ENCODE results near the gene IGF2BP3. TPM values are rescaled to one million over a fixed set of nuclear protein-coding genes. Genes with fewer than 3 reads are reported as not detected.

IGF2BP3 gene
- total and polyA plus RNA-seq, 4 donors = 0.18 to 60.2 (median 1.5) TPM

GRCh38 chr7:23389701-23390100 is 80.6 kb downstream of the IGF2BP3 start:
- no peak overlapping the region for H3K9ac ChIP-seq (ENCODE audit: insufficient read depth in 1 of 2, low read length in 2 of 2)
- ATAC-seq (ENCODE audit: insufficient read depth, low FRiP score) (no peak), DNase-seq (no peak)
- peaks cover 0 to 10% (median 0%) of the 10 kb centered on the region in 5 donors for H3K4me1 ChIP-seq (ENCODE audit: control insufficient read depth in 5 of 5, insufficient read depth in 5 of 5, low read length in 5 of 5)
- no peak overlapping the region for H3K4me3 ChIP-seq
- no peak overlapping the region for H3K27ac ChIP-seq (ENCODE audit: low read depth in 1 of 2, low read length in 1 of 2)
- WGBS, 2 donors = 94 to 98% methylated on average over 3 of the region's 3 CpGs
- no peak for TF ChIP-seq CTCF (IDR thresholded peaks at IDR 0.05; ENCODE audit: control extremely low read depth, extremely low read depth)
- no peaks in the 10 kb centered on the region for H3K27me3 ChIP-seq (ENCODE audit: control insufficient read depth in 3 of 3, insufficient read depth in 3 of 3, low read length in 2 of 3)
- H3K9me3 ChIP-seq (ENCODE audit: control insufficient read depth in 4 of 4, insufficient read depth in 3 of 4, low read length in 3 of 4) = no peaks in the 10 kb centered on the region
- H3K36me3 ChIP-seq (ENCODE audit: control insufficient read depth in 4 of 4, insufficient read depth in 4 of 4, low read length in 4 of 4) = peaks cover 0 to 7% (median 2%) of the 10 kb centered on the region in 4 donors

GRCh38 chr7:23387583-23387982 is 82.7 kb downstream of the IGF2BP3 start:
- no peak overlapping the region for H3K9ac ChIP-seq (ENCODE audit: insufficient read depth in 1 of 2, low read length in 2 of 2)
- peaks cover 0 to 10% (median 0%) of the 10 kb centered on the region in 5 donors for H3K4me1 ChIP-seq (ENCODE audit: control insufficient read depth in 5 of 5, insufficient read depth in 5 of 5, low read length in 5 of 5)
- no peak overlapping the region for H3K27ac ChIP-seq (ENCODE audit: low read depth in 1 of 2, low read length in 1 of 2)
- DNase-seq (no peak), ATAC-seq (ENCODE audit: insufficient read depth, low FRiP score) (no peak)
- peaks cover 0 to 5% (median 0%) of the 10 kb centered on the region in 4 donors for H3K36me3 ChIP-seq (ENCODE audit: control insufficient read depth in 4 of 4, insufficient read depth in 4 of 4, low read length in 4 of 4)
- no peak for TF ChIP-seq CTCF (IDR thresholded peaks at IDR 0.05; ENCODE audit: control extremely low read depth, extremely low read depth)
- H3K27me3 ChIP-seq (ENCODE audit: control insufficient read depth in 3 of 3, insufficient read depth in 3 of 3, low read length in 2 of 3) = no peaks in the 10 kb centered on the region
- H3K9me3 ChIP-seq (ENCODE audit: control insufficient read depth in 4 of 4, insufficient read depth in 3 of 4, low read length in 3 of 4) = no peaks in the 10 kb centered on the region
- H3K4me3 ChIP-seq = no peak overlapping the region
- WGBS, 2 donors = 97 to 100% methylated on average over 1 of the region's 1 CpG

GRCh38 chr7:23385140-23385539 is 85.2 kb downstream of the IGF2BP3 start:
- no peak for TF ChIP-seq CTCF (IDR thresholded peaks at IDR 0.05; ENCODE audit: control extremely low read depth, extremely low read depth)
- Histone ChIP-seq H3K4me3 (no peak overlapping the region), H3K4me1 (ENCODE audit: control insufficient read depth in 5 of 5, insufficient read depth in 5 of 5, low read length in 5 of 5) (no peaks in the 10 kb centered on the region), H3K9me3 (ENCODE audit: control insufficient read depth in 4 of 4, insufficient read depth in 3 of 4, low read length in 3 of 4) (no peaks in the 10 kb centered on the region), H3K27ac (ENCODE audit: low read depth in 1 of 2, low read length in 1 of 2) (no peak overlapping the region), H3K36me3 (ENCODE audit: control insufficient read depth in 4 of 4, insufficient read depth in 4 of 4, low read length in 4 of 4) (peaks cover 0 to 5% (median 0%) of the 10 kb centered on the region in 4 donors), H3K27me3 (ENCODE audit: control insufficient read depth in 3 of 3, insufficient read depth in 3 of 3, low read length in 2 of 3) (no peaks in the 10 kb centered on the region), H3K9ac (ENCODE audit: insufficient read depth in 1 of 2, low read length in 2 of 2) (no peak overlapping the region)
- WGBS, 2 donors = 92 to 97% methylated on average over 1 of the region's 1 CpG
- DNase-seq (no peak), ATAC-seq (ENCODE audit: insufficient read depth, low FRiP score) (no peak)

- no peak overlapping the region for H3K9ac ChIP-seq (ENCODE audit: insufficient read depth in 1 of 2, low read length in 2 of 2)
- H3K4me3 ChIP-seq = no peak overlapping the region
- no peak for ATAC-seq (ENCODE audit: insufficient read depth, low FRiP score)
- TF ChIP-seq CTCF (IDR thresholded peaks at IDR 0.05; ENCODE audit: control extremely low read depth, extremely low read depth) = no peak
- no peak for DNase-seq
- peaks cover 0 to 3% (median 0%) of the 10 kb centered on the region in 4 donors for H3K36me3 ChIP-seq (ENCODE audit: control insufficient read depth in 4 of 4, insufficient read depth in 4 of 4, low read length in 4 of 4)
- no peaks in the 10 kb centered on the region for H3K4me1 ChIP-seq (ENCODE audit: control insufficient read depth in 5 of 5, insufficient read depth in 5 of 5, low read length in 5 of 5)
- H3K27ac ChIP-seq (ENCODE audit: low read depth in 1 of 2, low read length in 1 of 2) = no peak overlapping the region
- H3K27me3 ChIP-seq (ENCODE audit: control insufficient read depth in 3 of 3, insufficient read depth in 3 of 3, low read length in 2 of 3) = no peaks in the 10 kb centered on the region
- H3K9me3 ChIP-seq (ENCODE audit: control insufficient read depth in 4 of 4, insufficient read depth in 3 of 4, low read length in 3 of 4) = no peaks in the 10 kb centered on the region
- 75 to 80% methylated on average over 2 of the region's 2 CpGs for WGBS, 2 donors
Measured at GRCh38 chr7:23383225-23383624, 87.1 kb downstream of the IGF2BP3 start.

Measured in lung (tissue), 12 donors.